H1 (cell line): ENCODE results near the gene ARHGAP6. TPM values are rescaled to one million over a fixed set of nuclear protein-coding genes. Genes with fewer than 3 reads are reported as not detected.

Experiments used
- CTCF ChIA-PET: fragments of 300-600 bp; sonication (Branson Sonifier 250); formaldehyde crosslinking; loops from one replicate; lab custom pipeline; 2021; ENCODE audit not compliant: partially characterized antibody; lab: Charles Lee
- POLR2A ChIA-PET: fragments of 300-600 bp; sonication (Branson Sonifier 250); formaldehyde crosslinking; loops from one replicate; lab custom pipeline; 2021; ENCODE audit warnings: inconsistent platforms; ENCODE audit not compliant: partially characterized antibody; lab: Charles Lee
- DNase-seq, 2 experiments: peaks; one replicate each; pipeline versions ENCODE4 v3.0.0 to v3.0.0-alpha.2; 2010 to 2022; ENCODE audit warnings: low spot score in 2 of 2, low read depth in 1 of 2, mixed read lengths in 1 of 2
- FAIRE-seq: peaks from 2 replicates; lab custom pipeline; 2011; peaks lifted over from hg19 to GRCh38; lab: Jason Lieb, UNC
- H2AFZ ChIP-seq: 2 replicates; pipeline ENCODE4 v1.8.1; 2012; ENCODE audit warnings: low read length, inconsistent platforms
- H2AK5ac ChIP-seq: 2 replicates; pipeline ENCODE4 v1.6.1; 2013; ENCODE audit warnings: low read depth, low read length
- H2BK120ac ChIP-seq: replicated peaks from 2 replicates; pipeline ENCODE3; 2013; ENCODE audit warnings: low read depth, low read length, inconsistent platforms
- H2BK12ac ChIP-seq: 2 replicates; pipeline ENCODE4 v1.6.1; 2013; ENCODE audit warnings: low read depth, low read length
- H2BK15ac ChIP-seq: 2 replicates; pipeline ENCODE4 v1.6.1; 2013; ENCODE audit warnings: low read length
- H2BK20ac ChIP-seq: 2 replicates; pipeline ENCODE4 v1.6.1; 2013; ENCODE audit warnings: low read length
- H2BK5ac ChIP-seq: 2 replicates; pipeline ENCODE4 v1.6.1; 2013; ENCODE audit warnings: low read depth, low read length
- H3K14ac ChIP-seq: 2 replicates; pipeline ENCODE4 v1.6.1; 2013; ENCODE audit warnings: inconsistent platforms; ENCODE audit not compliant: insufficient read length
- H3K18ac ChIP-seq: 2 replicates; pipeline ENCODE4 v1.6.1; 2013; ENCODE audit warnings: low read length; ENCODE audit errors: extremely low read depth
- H3K23ac ChIP-seq: 2 replicates; pipeline ENCODE4 v1.6.1; 2013; ENCODE audit warnings: inconsistent platforms; ENCODE audit not compliant: insufficient read length
- H3K23me2 ChIP-seq: 2 replicates; pipeline ENCODE4 v1.6.1; 2013; ENCODE audit warnings: low read depth, low read length
- H3K27ac ChIP-seq: 2 replicates; pipeline ENCODE4 v1.6.1; 2011; ENCODE audit warnings: low read depth, low read length, inconsistent platforms
- H3K27me3 ChIP-seq, 4 experiments: replicated peaks in 1 of 4; 1 replicate in 1 of 4; 2 replicates in 3 of 4; pipeline versions ENCODE4 v1.6.1 to v1.8.1; 2011 to 2013; ENCODE audit warnings: low read length in 3 of 4, mild to moderate bottlenecking in 3 of 4, inconsistent platforms in 2 of 4, mixed read lengths in 2 of 4, moderate library complexity in 1 of 4; ENCODE audit not compliant: control insufficient read depth in 3 of 4, insufficient read depth in 3 of 4; ENCODE audit errors: extremely low read depth in 1 of 4
- H3K36me3 ChIP-seq, 4 experiments: 2 replicates each; pipeline versions ENCODE4 v1.6.1 to v1.8.1; 2011 to 2013; ENCODE audit warnings: mild to moderate bottlenecking in 4 of 4, low read length in 3 of 4, moderate library complexity in 2 of 4, control low read depth in 1 of 4, inconsistent platforms in 1 of 4; ENCODE audit not compliant: insufficient read depth in 4 of 4, control insufficient read depth in 2 of 4
- H3K4ac ChIP-seq: replicated peaks from 2 replicates; pipeline ENCODE3; 2013; ENCODE audit warnings: low read length, low read depth, mixed read lengths, inconsistent platforms; ENCODE audit not compliant: insufficient read length
- H3K4me1 ChIP-seq, 4 experiments: replicated peaks in 1 of 4; 1 replicate in 1 of 4; 2 replicates in 3 of 4; pipeline versions ENCODE4 v1.6.1 to v1.8.1; 2011 to 2013; ENCODE audit warnings: low read length in 3 of 4, inconsistent platforms in 2 of 4, mixed read lengths in 1 of 4; ENCODE audit not compliant: insufficient read depth in 4 of 4, control insufficient read depth in 3 of 4
- H3K4me2 ChIP-seq, 2 experiments: 2 replicates each; pipeline versions ENCODE4 v1.6.1 to v1.8.1; 2011 to 2013; ENCODE audit warnings: low read depth in 2 of 2, low read length in 2 of 2, control low read depth in 1 of 2, inconsistent platforms in 1 of 2, mild to moderate bottlenecking in 1 of 2; ENCODE audit not compliant: insufficient read depth in 1 of 2
- H3K4me3 ChIP-seq, 4 experiments: fragments of 200-600, 300-600 bp in 1 of 4; sonication (generic), shearing (Covaris generic), sonication (Bioruptor Twin) in 1 of 4; 2 replicates each; pipeline versions ENCODE4 v1.5.1 to v1.8.1; 2011 to 2016; ENCODE audit warnings: low read length in 4 of 4, low read depth in 3 of 4, control low read depth in 2 of 4, inconsistent platforms in 2 of 4, mild to moderate bottlenecking in 2 of 4, mixed read lengths in 1 of 4, moderate library complexity in 1 of 4; ENCODE audit not compliant: insufficient read depth in 2 of 4; ENCODE audit errors: extremely low read depth in 1 of 4
- H3K56ac ChIP-seq: replicated peaks from 2 replicates; pipeline ENCODE3; 2013; ENCODE audit warnings: low read depth, mild to moderate bottlenecking, mixed read lengths, low read length, inconsistent platforms; ENCODE audit not compliant: insufficient read length
- H3K79me1 ChIP-seq: 2 replicates; pipeline ENCODE4 v1.6.1; 2013; ENCODE audit warnings: low read depth, low read length, control low read depth
- H3K79me2 ChIP-seq, 2 experiments: 2 replicates each; pipeline versions ENCODE4 v1.6.1 to v1.8.1; 2012 to 2013; ENCODE audit warnings: low read length in 2 of 2, mild to moderate bottlenecking in 2 of 2, inconsistent platforms in 1 of 2; ENCODE audit not compliant: insufficient read depth in 2 of 2, control insufficient read depth in 1 of 2
- H3K9ac ChIP-seq, 4 experiments: replicated peaks in 1 of 4; 1 replicate in 1 of 4; 2 replicates in 3 of 4; pipeline versions ENCODE4 v1.6.1 to v1.8.1; 2011 to 2013; ENCODE audit warnings: low read depth in 3 of 4, low read length in 3 of 4, control low read depth in 2 of 4, mild to moderate bottlenecking in 2 of 4, moderate library complexity in 2 of 4, inconsistent platforms in 1 of 4; ENCODE audit errors: extremely low read depth in 1 of 4
- H3K9me3 ChIP-seq, 2 experiments: 2 replicates each; pipeline versions ENCODE4 v1.6.1 to v1.8.1; 2012 to 2013; ENCODE audit warnings: mild to moderate bottlenecking in 2 of 2, moderate library complexity in 2 of 2, control low read depth in 1 of 2, inconsistent platforms in 1 of 2, low read depth in 1 of 2, low read length in 1 of 2, mixed read lengths in 1 of 2; ENCODE audit not compliant: insufficient read depth in 2 of 2
- H4K20me1 ChIP-seq, 2 experiments: replicated peaks in 1 of 2; 2 replicates each; pipeline versions ENCODE3 to v1.8.1; 2011 to 2013; ENCODE audit warnings: inconsistent platforms in 2 of 2, low read length in 2 of 2, mild to moderate bottlenecking in 1 of 2; ENCODE audit not compliant: insufficient read depth in 2 of 2, control insufficient read depth in 1 of 2
- H4K5ac ChIP-seq: 2 replicates; pipeline ENCODE4 v1.6.1; 2013; ENCODE audit warnings: low read length, low read depth, mixed read lengths, inconsistent platforms; ENCODE audit not compliant: insufficient read length
- H4K8ac ChIP-seq: 2 replicates; pipeline ENCODE4 v1.8.0; 2013; ENCODE audit warnings: mild to moderate bottlenecking, moderate library complexity, low read length, inconsistent platforms; ENCODE audit not compliant: insufficient read depth; ENCODE audit errors: extremely low read depth
- H4K91ac ChIP-seq: replicated peaks from 2 replicates; pipeline ENCODE3; 2013; ENCODE audit warnings: low read length, mixed read lengths, inconsistent platforms; ENCODE audit not compliant: insufficient read length
- ATF3 ChIP-seq: IDR thresholded peaks from 2 replicates; pipeline ENCODE4 v1.6.1; 2011; ENCODE audit warnings: low read depth, mild to moderate bottlenecking, low read length; ENCODE audit not compliant: insufficient read depth
- SIN3A ChIP-seq, 2 experiments: IDR thresholded peaks in 1 of 2; conservative IDR thresholded peaks in 1 of 2; 2 replicates each; pipeline ENCODE4 v1.6.1; 2011 to 2012; ENCODE audit warnings: low read length in 2 of 2, improper control_type of control experiment in 1 of 2, low read depth in 1 of 2, mild to moderate bottlenecking in 1 of 2
- TAF1 ChIP-seq: IDR thresholded peaks from 2 replicates; pipeline ENCODE4 v1.6.1; 2011; ENCODE audit warnings: mild to moderate bottlenecking, low read depth, low read length
- WGBS, 2 experiments: shearing (Covaris generic) in 1 of 2; methylation state at CpG; one replicate each; pipeline versions ENCODE4 v1.1.6 to v1.1.7; 2013 to 2015; ENCODE audit warnings: low lambda C conversion rate in 2 of 2, mixed read lengths in 2 of 2, inconsistent platforms in 1 of 2, low coverage in 1 of 2, missing lambda C conversion rate in 1 of 2; ENCODE audit not compliant: insufficient replicate concordance in 2 of 2, insufficient coverage in 1 of 2, insufficient read length in 1 of 2; ENCODE audit errors: extremely low coverage in 1 of 2, missing lambda C conversion rate in 1 of 2; 5-methylcytosine and 5-hydroxymethylcytosine counted together
- polyA plus RNA-seq, 7 experiments: library from polyadenylated mRNA; depleted of rRNA in 3 of 7; stranded (reverse) in 5 of 7; unstranded in 2 of 7; fragments of >200 nt in 5 of 7; fragments of 200-250 nt in 2 of 7; gene quantifications; 1 replicate in 5 of 7; 2 replicates in 1 of 7; 4 replicates in 1 of 7; pipeline versions ENCODE4 v1.2.1 to v1.2.3, GENCODE V29; 2011 to 2013; ENCODE audit warnings: missing spikeins in 2 of 7, mixed read lengths in 2 of 7
- total RNA-seq: library from RNA; stranded (reverse); fragmentation: NEBNext Ultra II Directional; extraction: Animal tissue kit (Norgen Biotek cat#: 25700); gene quantifications from 2 replicates; pipeline ENCODE4 v1.2.1, GENCODE V29; 2021
- TF ChIP-seq, protein P1 (sequence below): IDR thresholded peaks from 2 replicates; pipeline ENCODE4 v1.6.1; 2012; ENCODE audit warnings: low read length, inconsistent platforms

ARHGAP6 gene
- total and polyA plus RNA-seq, 2 of the 8 experiments (the other 6 are each of a cell fraction or from before 2014, with no cell fraction given), result 0.35 to 0.82 TPM

- no peak overlapping the region for H3K14ac ChIP-seq
- no peak overlapping the region for H3K56ac ChIP-seq
- no peak for TF ChIP-seq ATF3
- TF ChIP-seq, protein P1, sequence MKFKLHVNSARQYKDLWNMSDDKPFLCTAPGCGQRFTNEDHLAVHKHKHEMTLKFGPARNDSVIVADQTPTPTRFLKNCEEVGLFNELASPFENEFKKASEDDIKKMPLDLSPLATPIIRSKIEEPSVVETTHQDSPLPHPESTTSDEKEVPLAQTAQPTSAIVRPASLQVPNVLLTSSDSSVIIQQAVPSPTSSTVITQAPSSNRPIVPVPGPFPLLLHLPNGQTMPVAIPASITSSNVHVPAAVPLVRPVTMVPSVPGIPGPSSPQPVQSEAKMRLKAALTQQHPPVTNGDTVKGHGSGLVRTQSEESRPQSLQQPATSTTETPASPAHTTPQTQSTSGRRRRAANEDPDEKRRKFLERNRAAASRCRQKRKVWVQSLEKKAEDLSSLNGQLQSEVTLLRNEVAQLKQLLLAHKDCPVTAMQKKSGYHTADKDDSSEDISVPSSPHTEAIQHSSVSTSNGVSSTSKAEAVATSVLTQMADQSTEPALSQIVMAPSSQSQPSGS, result no peak
- TF ChIP-seq TAF1, result no peak
- TF ChIP-seq SIN3A (conservative IDR thresholded peaks at IDR 0.05 in 1 of 2, IDR thresholded peaks at IDR 0.05 in 1 of 2; ENCODE audit: low read depth in 1 of 2, low read length in 2 of 2), result no peak
- no peaks in the 10 kb centered on the region for H3K79me2 ChIP-seq
- no peaks in the 10 kb centered on the region for H3K23me2 ChIP-seq
- no peak overlapping the region for H2AFZ ChIP-seq
- H2BK5ac ChIP-seq, result no peak overlapping the region
- no peak overlapping the region for H2AK5ac ChIP-seq
- H3K27me3 ChIP-seq, result no peaks in the 10 kb centered on the region
- no peak overlapping the region for H2BK120ac ChIP-seq
- H3K36me3 ChIP-seq, result no peaks in the 10 kb centered on the region
- H3K27ac ChIP-seq, result no peak overlapping the region
- H3K4ac ChIP-seq, result no peak overlapping the region
- CTCF ChIA-PET, result no interaction called here
- no peak overlapping the region for H2BK15ac ChIP-seq
- 89% methylated on average over 9 of the region's 9 CpGs; no CpG with 5 or more reads in 1 of the 2 experiments for WGBS, 2 experiments
- no peak overlapping the region for H4K91ac ChIP-seq
- no peak overlapping the region for H3K23ac ChIP-seq
- POLR2A ChIA-PET, result no interaction called here
- DNase-seq (no peak), FAIRE-seq (no peak)
- no peak overlapping the region for H3K4me2 ChIP-seq
- H4K8ac ChIP-seq, result no peak overlapping the region
- no peaks in the 10 kb centered on the region for H4K20me1 ChIP-seq
- H3K18ac ChIP-seq, result no peak overlapping the region
- H3K9me3 ChIP-seq, result no peaks in the 10 kb centered on the region
- H3K79me1 ChIP-seq, result no peaks in the 10 kb centered on the region
- H4K5ac ChIP-seq, result no peak overlapping the region
- H2BK20ac ChIP-seq, result no peak overlapping the region
- H3K4me1 ChIP-seq, result no peaks in the 10 kb centered on the region
- H3K9ac ChIP-seq, result no peak overlapping the region
- H2BK12ac ChIP-seq, result no peak overlapping the region
- H3K4me3 ChIP-seq, result no peak overlapping the region
Observed at GRCh38 chrX:11641349-11642065, 24.2 kb downstream of the ARHGAP6 start.
